GM15510 (cell line): Measurements from ENCODE around the gene COG7.

Experiments
- POLR2A ChIP-seq: IDR thresholded peaks from 3 replicates; pipeline ENCODE4 v1.6.1; 2011; ENCODE audit warnings: borderline replicate concordance; ENCODE audit not compliant: insufficient read length; ENCODE audit errors: extremely low read depth

The COG7 gene

DNA sequence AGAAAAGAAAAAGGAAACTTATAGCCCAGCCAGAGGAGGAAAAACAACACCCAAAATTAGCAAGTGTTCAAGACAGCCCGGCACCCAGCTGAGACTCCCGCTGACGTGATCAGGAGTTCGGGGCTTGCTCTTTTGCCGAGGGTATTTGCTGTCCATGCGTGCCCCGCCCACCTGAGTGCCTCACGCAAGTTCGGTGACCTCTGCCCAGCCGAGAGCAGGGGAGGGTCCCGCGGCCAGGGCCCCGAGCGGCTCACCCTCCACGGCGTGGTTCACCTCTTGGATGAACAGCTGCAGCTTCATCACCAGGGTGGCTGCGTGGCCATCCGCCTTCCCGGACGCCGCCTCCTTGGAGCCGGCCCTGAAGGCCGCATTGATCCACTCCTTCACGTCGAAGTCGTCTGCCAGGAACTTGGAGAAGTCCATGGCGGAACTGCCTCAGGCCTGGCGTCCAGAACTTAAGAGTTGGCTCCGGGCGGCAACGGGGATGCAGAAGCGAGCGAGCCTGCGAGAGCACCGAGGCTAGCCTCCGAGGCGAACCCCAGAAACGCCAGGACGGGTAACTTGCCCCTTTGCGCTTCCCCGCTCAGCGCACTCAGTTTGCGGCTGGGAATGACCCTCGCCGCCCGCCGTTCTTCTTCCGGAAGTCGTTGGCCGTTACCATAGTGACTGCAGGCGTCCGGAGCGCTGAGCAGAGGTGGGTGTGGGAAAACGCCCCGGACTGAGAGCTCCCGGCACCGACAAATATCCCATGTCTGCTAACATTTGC lies at the start of gene COG7:
Gene COG7, minus strand, starts transcription at position 618 of the 766 bp plus-strand sequence. Its CDS starts 195 bp downstream, at position 423.
- peak; percentile 24 for TF ChIP-seq POLR2A

- no peak for TF ChIP-seq POLR2A
Observed at GRCh38 chr16:23502466-23502865, 49.5 kb upstream of the COG7 start.

DNA sequence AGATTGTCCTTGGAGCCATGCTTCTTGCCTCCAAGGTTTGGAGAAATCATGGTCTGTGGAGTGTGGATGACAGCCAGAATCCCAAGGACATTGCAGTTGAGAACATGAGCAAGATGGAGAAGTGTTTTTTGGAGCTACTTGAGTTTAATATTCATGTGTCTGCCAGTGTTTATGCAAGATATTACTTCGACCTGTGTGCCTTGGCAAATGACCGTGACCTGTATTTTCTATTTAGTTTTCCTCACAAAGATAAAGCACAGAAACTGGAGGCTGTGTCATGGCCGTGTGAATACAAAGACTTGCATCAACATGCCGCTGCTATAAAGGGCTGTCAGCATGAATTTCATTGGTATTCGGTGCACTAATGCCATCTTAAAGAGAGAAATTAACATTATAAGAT lies 48.3 kb upstream of the COG7 start:
- TF ChIP-seq POLR2A, result no peak

GRCh38 chr16:23500862-23501225 lies 47.9 kb upstream of the COG7 start:
- no peak for TF ChIP-seq POLR2A

GRCh38 chr16:23500212-23500861 lies 47.3 kb upstream of the COG7 start:
- TF ChIP-seq POLR2A, result no peak

GRCh38 chr16:23499801-23500200 lies 46.8 kb upstream of the COG7 start:
- TF ChIP-seq POLR2A, result no peak

- no peak for TF ChIP-seq POLR2A
Observed at GRCh38 chr16:23498863-23499262, 45.9 kb upstream of the COG7 start.

- TF ChIP-seq POLR2A, result no peak
Observed at GRCh38 chr16:23497543-23497868, 44.5 kb upstream of the COG7 start.

GRCh38 chr16:23496821-23497542 lies 44.0 kb upstream of the COG7 start:
- no peak for TF ChIP-seq POLR2A

GRCh38 chr16:23495671-23496070 lies 42.7 kb upstream of the COG7 start:
- no peak for TF ChIP-seq POLR2A

DNA sequence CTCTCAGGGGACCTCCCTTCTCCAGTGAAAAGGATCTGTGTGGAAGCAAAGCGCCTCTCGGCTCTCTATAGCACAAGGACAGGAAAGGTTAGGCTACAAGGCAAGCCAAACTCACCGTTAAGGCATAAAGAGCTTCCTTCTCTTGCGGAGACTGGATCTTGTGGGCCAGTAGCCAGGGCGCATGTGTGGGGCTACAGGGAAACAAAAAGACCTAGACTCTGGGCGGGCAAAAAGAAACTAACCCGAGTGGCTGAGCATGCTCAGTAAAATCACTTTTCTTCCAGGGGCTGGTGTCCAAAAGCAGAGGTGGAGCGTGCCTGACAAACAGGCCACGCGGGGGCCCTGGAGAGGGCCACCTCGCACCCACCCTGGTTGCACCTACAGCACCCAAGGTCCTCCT lies 41.2 kb upstream of the COG7 start:
- TF ChIP-seq POLR2A, result no peak

GRCh38 chr16:23491490-23492391 lies 38.8 kb upstream of the COG7 start:
- no peak for TF ChIP-seq POLR2A

GRCh38 chr16:23486480-23486879 lies 33.5 kb upstream of the COG7 start:
- TF ChIP-seq POLR2A, result no peak

- TF ChIP-seq POLR2A, result no peak
Observed at GRCh38 chr16:23485841-23486240, 32.9 kb upstream of the COG7 start.

DNA sequence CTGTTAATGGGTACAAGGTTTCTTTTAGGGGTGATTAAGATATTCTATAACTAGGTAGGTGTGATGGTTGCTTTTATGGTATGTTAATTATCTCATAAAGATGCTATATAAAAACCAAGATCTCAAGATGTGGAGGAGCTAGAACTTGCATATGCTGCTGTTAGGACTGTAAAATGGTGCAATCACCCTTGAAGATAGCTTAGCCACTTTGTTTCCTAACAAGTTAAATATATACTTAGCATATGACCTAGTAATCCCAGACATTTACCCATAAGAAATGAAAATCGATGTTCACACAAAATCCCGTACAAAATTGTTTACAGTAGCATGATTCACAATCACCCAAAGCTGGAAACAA lies 32.2 kb upstream of the COG7 start:
- TF ChIP-seq POLR2A, result no peak
